GM10266 (cell line): ENCODE results near the gene IP6K1.

Experiments used
- DNase-seq: peaks from one replicate; pipeline ENCODE4 v3.0.0; 2012; ENCODE audit errors: extremely low spot score
- CTCF ChIP-seq: IDR thresholded peaks from 2 replicates; pipeline ENCODE4 v1.5.1; 2012; ENCODE audit warnings: mild to moderate bottlenecking, low read depth; ENCODE audit not compliant: control insufficient read depth, insufficient read depth; ENCODE audit errors: missing control alignments

The IP6K1 gene

DNA sequence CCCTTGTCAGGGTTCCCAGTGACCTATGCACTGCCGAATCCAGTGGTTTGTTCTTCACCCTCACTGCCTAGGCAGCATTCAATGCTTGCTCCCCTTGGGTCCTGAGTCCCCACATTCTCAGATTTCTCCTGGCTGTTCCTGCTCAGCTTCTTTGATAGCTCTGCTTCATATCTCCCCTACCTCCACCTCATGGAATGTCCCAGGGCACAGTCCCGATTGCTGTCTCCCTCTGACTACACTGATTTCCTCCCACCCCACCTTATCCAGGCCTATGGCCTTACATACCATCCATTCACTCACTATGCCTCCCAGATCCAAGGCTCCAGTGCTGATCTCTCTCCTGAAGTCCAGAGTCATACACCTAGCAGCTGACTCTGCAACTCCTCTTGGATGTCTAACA is 14.8 kb upstream of the IP6K1 start:
- DNase-seq: no peak
- no peak for TF ChIP-seq CTCF

DNA sequence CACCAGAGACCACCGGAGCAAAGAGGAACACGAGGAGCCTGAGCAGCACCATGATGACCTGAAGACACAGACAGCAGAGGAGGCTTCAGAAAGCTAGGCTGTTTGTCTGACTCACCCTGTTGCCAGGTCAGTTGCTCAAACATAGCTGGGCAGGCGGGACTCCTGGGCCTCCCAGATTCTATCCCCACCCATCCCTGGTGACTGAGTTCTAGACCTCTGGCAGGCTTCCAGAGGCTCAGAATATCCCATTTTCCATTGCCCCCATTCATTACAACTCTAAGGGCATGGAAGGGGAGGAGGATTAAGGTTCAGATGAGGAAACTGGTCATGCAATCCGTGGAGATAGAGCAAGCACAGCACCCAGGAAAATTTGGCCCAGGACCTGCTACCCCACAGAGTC is 13.4 kb upstream of the IP6K1 start, which contains the start of gene CDHR4:
Gene CDHR4 (minus strand): TSS at position 113 of the 400 bp plus-strand sequence. CDS start 61 bp downstream, at position 52.
- no peak for DNase-seq
- no peak for TF ChIP-seq CTCF

GRCh38 chr3:49799105-49799504 is 12.8 kb upstream of the IP6K1 start:
- TF ChIP-seq CTCF: no peak
- no peak for DNase-seq

GRCh38 chr3:49794926-49795905 is 8.9 kb upstream of the IP6K1 start:
- no peak for DNase-seq
- TF ChIP-seq CTCF: no peak

DNA sequence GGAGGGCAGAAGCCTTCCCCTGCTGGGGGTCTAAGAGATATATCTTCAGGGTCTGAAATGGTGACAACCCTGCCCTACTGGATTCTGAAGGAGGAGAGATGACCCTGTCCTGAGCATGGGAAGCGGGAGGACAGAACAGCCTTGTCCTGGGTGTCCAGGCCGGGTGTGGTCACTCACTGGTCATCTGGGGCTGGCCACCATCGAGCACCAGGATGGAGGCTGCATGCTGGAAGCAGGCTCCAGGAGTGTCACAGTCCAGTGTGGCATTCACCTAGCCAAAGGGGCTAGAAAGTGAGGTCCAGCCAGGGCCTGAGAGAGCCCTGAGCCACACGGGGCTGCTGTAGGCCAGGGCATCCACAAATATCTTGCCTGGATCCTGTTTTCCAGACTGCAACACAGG is 8.1 kb upstream of the IP6K1 start:
- DNase-seq: no peak
- no peak for TF ChIP-seq CTCF

- TF ChIP-seq CTCF: no peak
- DNase-seq: no peak
Measured at GRCh38 chr3:49793486-49794085, 7.2 kb upstream of the IP6K1 start.
